OCI-LY1 (cell line): ENCODE measurements around the gene CASQ2.

Source experiments
- H2AFZ ChIP-seq: fragments of 200-600 bp; sonication (generic), shearing (Covaris generic); 2 replicates; pipeline ENCODE4 v1.6.0; 2014; ENCODE audit warnings: antibody characterized with exemption, mild to moderate bottlenecking, low read length
- H3F3A ChIP-seq: fragments of 200-600 bp; sonication (generic), shearing (Covaris generic); 2 replicates; pipeline ENCODE4 v1.6.0; 2014; ENCODE audit warnings: mild to moderate bottlenecking, antibody characterized with exemption, low read length, moderate library complexity; ENCODE audit not compliant: insufficient read depth
- H3K27ac ChIP-seq: fragments of 200-600 bp; sonication (generic); 2 replicates; pipeline ENCODE4 v1.5.1; 2014; ENCODE audit warnings: low read length, mixed run types, mild to moderate bottlenecking, low read depth; ENCODE audit not compliant: poor library complexity, severe bottlenecking
- H3K27me3 ChIP-seq: fragments of 200-600 bp; sonication (generic); 2 replicates; pipeline ENCODE4 v1.6.0; 2014; ENCODE audit warnings: antibody characterized with exemption, mild to moderate bottlenecking, low read length, moderate library complexity; ENCODE audit not compliant: insufficient read depth
- H3K36me3 ChIP-seq: fragments of 200-600 bp; sonication (generic); 2 replicates; pipeline ENCODE4 v1.6.1; 2014; ENCODE audit warnings: mild to moderate bottlenecking, antibody characterized with exemption, low read length, moderate library complexity, mixed read lengths; ENCODE audit not compliant: insufficient read depth
- H3K4me1 ChIP-seq: fragments of 200-600 bp; sonication (generic); 2 replicates; pipeline ENCODE4 v1.5.1; 2014; ENCODE audit warnings: mild to moderate bottlenecking, low read length, moderate library complexity; ENCODE audit not compliant: insufficient read depth, severe bottlenecking
- H3K4me2 ChIP-seq: fragments of 200-600 bp; sonication (generic), shearing (Covaris generic); 2 replicates; pipeline ENCODE4 v1.6.1; 2014; ENCODE audit warnings: low read length
- H3K4me3 ChIP-seq: fragments of 200-600 bp; sonication (generic); 2 replicates; pipeline ENCODE4 v1.5.1; 2014; ENCODE audit warnings: low read length, low read depth, mild to moderate bottlenecking, mixed read lengths; ENCODE audit not compliant: poor library complexity, severe bottlenecking
- H3K79me2 ChIP-seq: fragments of 200-600 bp; shearing (Covaris generic); 2 replicates; pipeline ENCODE4 v1.6.1; 2016; ENCODE audit warnings: mixed run types, low read length, mixed read lengths; ENCODE audit not compliant: insufficient read depth
- H3K9ac ChIP-seq: fragments of 200-600 bp; sonication (generic), shearing (Covaris generic); 2 replicates; pipeline ENCODE4 v1.6.1; 2014; ENCODE audit warnings: mild to moderate bottlenecking, low read length, mixed read lengths
- H3K9me2 ChIP-seq: fragments of 200-600 bp; sonication (generic), shearing (Covaris generic); 2 replicates; pipeline ENCODE4 v1.6.1; 2014; ENCODE audit warnings: low read depth, mild to moderate bottlenecking, low read length, mixed read lengths
- H3K9me3 ChIP-seq: fragments of 200-600 bp; shearing (Covaris generic); 2 replicates; pipeline ENCODE4 v1.6.1; 2014; ENCODE audit warnings: low read length, mixed read lengths
- H4K20me1 ChIP-seq: fragments of 200-600 bp; sonication (generic), shearing (Covaris generic); 2 replicates; pipeline ENCODE4 v1.6.0; 2016; ENCODE audit warnings: mild to moderate bottlenecking, low read length; ENCODE audit not compliant: insufficient read depth
- CTCF ChIP-seq: fragments of 200-600 bp; sonication (generic), shearing (Covaris generic); IDR thresholded peaks from 2 replicates; pipeline ENCODE4 v1.5.1; 2017; ENCODE audit warnings: mild to moderate bottlenecking, antibody characterized with exemption, low read length, moderate library complexity, mixed read lengths
- EZH2 ChIP-seq: fragments of 200-600 bp; sonication (generic), shearing (Covaris generic); IDR thresholded peaks from 2 replicates; pipeline ENCODE4 v1.8.0; 2017; ENCODE audit warnings: borderline replicate concordance, mixed run types, mild to moderate bottlenecking, antibody characterized with exemption, low read length, moderate library complexity, mixed read lengths

Gene CASQ2

DNA sequence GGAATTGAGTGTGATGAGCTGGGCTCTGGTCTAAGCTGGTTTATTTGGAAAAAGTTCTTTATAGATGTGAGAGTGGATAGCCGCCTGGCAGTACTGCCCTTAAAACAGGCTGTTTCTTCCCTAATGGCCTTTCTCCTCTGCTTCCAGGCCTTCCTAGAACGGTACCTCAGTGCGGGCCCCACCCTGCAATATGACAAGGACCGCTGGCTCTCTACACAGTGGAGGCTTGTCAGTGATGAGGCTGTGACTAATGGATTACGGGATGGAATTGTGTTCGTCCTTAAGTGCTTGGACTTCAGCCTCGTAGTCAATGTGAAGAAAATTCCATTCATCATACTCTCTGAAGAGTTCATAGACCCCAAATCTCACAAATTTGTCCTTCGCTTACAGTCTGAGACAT, 77.5 kb downstream of the CASQ2 start:
- H3K4me3 ChIP-seq: no peak overlapping the region
- H3K9me3 ChIP-seq: no peaks in the 10 kb centered on the region
- H3K4me2 ChIP-seq: no peak overlapping the region
- no peak overlapping the region for H3K9ac ChIP-seq
- no peaks in the 10 kb centered on the region for H3K4me1 ChIP-seq
- H3F3A ChIP-seq: no peaks in the 10 kb centered on the region
- no peaks in the 10 kb centered on the region for H4K20me1 ChIP-seq
- TF ChIP-seq EZH2 (no peak), CTCF (no peak)
- H3K27me3 ChIP-seq: 0 out of 2 replicates have a peak, but pooled peaks cover 3% of the 10 kb centered on the region
- H3K36me3 ChIP-seq: no peaks in the 10 kb centered on the region
- no peaks in the 10 kb centered on the region for H3K9me2 ChIP-seq
- H3K79me2 ChIP-seq: no peaks in the 10 kb centered on the region
- no peak overlapping the region for H2AFZ ChIP-seq
- no peak overlapping the region for H3K27ac ChIP-seq

DNA sequence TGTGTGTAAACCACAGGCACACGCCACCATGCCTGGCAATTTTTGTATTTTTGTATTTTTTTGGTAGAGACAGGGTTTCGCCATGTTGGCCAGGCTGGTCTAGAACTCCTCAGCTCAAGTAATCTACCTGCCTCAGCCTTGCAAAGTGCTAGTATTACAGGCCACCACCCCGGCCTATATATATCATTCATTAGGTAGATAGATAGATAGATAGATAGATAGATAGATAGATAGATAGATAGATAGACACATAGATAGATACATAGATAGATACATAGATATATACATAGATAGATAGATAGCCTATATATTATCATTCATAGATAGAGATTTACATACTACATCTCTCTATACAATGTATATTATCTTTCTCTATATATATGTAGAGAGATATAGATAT, 80.8 kb downstream of the CASQ2 start:
- Histone ChIP-seq H3K27ac (no peak overlapping the region), H3K9me2 (no peaks in the 10 kb centered on the region), H3K9me3 (no peaks in the 10 kb centered on the region), H3K79me2 (no peaks in the 10 kb centered on the region), H3K4me1 (no peaks in the 10 kb centered on the region), H4K20me1 (no peaks in the 10 kb centered on the region), H3K4me3 (no peak overlapping the region), H3K4me2 (no peak overlapping the region), H3K36me3 (no peaks in the 10 kb centered on the region), H3K9ac (no peak overlapping the region), H3K27me3 (0 out of 2 replicates have a peak, but pooled peaks cover 3% of the 10 kb centered on the region), H2AFZ (no peak overlapping the region), H3F3A (no peaks in the 10 kb centered on the region)
- TF ChIP-seq CTCF: no peak
- TF ChIP-seq EZH2: no peak

DNA sequence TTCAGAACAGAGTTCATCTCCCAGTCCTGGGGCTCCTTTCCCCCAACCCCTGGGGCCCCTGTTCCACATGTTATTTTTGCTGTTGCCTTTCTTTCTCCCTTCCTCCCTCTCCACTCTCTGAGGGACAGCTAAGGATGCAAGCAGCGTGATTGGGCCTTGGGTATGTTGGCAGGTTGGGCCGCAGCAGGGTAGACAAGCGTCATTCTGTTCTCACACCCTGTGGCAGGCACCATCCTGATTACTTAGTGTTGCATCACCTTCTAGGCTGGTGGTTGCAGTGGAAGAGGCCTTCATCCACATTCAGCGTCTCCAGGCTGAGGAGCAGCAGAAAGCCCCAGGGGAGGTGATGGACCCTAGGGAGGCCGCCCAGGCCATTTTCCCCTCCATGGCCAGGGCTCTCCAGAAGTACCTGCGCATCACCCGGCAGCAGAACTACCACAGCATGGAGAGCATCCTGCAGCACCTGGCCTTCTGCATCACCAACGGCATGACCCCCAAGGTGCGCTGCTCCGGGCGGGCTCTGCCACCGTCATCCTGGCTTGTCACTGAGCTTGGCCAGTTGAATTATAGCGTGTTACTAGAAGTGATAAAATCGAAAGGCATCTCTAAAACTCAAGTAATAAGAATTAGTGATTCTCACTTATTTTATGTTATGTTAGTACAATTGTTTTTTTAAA, 83.3 kb downstream of the CASQ2 start:
- H3K4me2 ChIP-seq: no peak overlapping the region
- H3K79me2 ChIP-seq: no peaks in the 10 kb centered on the region
- no peaks in the 10 kb centered on the region for H3K9me2 ChIP-seq
- no peak overlapping the region for H3K9ac ChIP-seq
- no peaks in the 10 kb centered on the region for H3K9me3 ChIP-seq
- no peaks in the 10 kb centered on the region for H3K27me3 ChIP-seq
- TF ChIP-seq CTCF (no peak), EZH2 (no peak)
- no peak overlapping the region for H2AFZ ChIP-seq
- H3K36me3 ChIP-seq: no peaks in the 10 kb centered on the region
- H3K4me3 ChIP-seq: no peak overlapping the region
- H3K4me1 ChIP-seq: no peaks in the 10 kb centered on the region
- no peaks in the 10 kb centered on the region for H3F3A ChIP-seq
- no peaks in the 10 kb centered on the region for H4K20me1 ChIP-seq
- H3K27ac ChIP-seq: no peak overlapping the region
